ENCODE data around the gene SLC35A5. TPM values are rescaled to one million over a fixed set of nuclear protein-coding genes. Genes with fewer than 3 reads are reported as not detected.

Gene SLC35A5
- total RNA-seq, 1 donor from 2014 or later: 31.6 TPM

- Mint-ChIP-seq H3K27me3 (no peaks in the 10 kb centered on the region), H3K4me3 (no peak overlapping the region), H3K9me3 (no peaks in the 10 kb centered on the region), H3K27ac (no peak overlapping the region), H3K4me1 (ENCODE audit: unreplicated experiment) (no peaks in the 10 kb centered on the region), H3K36me3 (peaks cover 27% of the 10 kb centered on the region)
- DNase-seq (ENCODE audit: extremely low spot score, unreplicated experiment): no peak
- no peak for TF ChIP-seq CTCF (conservative IDR thresholded peaks at IDR 0.05)
These were observed 54.3 kb downstream of the SLC35A5 start for GRCh38 chr3:112615989-112616731.

GRCh38 chr3:112617285-112617684 lies 55.4 kb downstream of the SLC35A5 start:
- TF ChIP-seq CTCF (conservative IDR thresholded peaks at IDR 0.05): no peak
- Mint-ChIP-seq H3K9me3 (peaks cover 4% of the 10 kb centered on the region), H3K27me3 (no peaks in the 10 kb centered on the region), H3K4me3 (no peak overlapping the region), H3K36me3 (peaks cover 32% of the 10 kb centered on the region), H3K27ac (no peak overlapping the region), H3K4me1 (ENCODE audit: unreplicated experiment) (no peaks in the 10 kb centered on the region)
- DNase-seq (ENCODE audit: extremely low spot score, unreplicated experiment): no peak

- H3K36me3 Mint-ChIP-seq: peaks cover 32% of the 10 kb centered on the region
- no peak overlapping the region for H3K4me3 Mint-ChIP-seq
- H3K4me1 Mint-ChIP-seq (ENCODE audit: unreplicated experiment): no peaks in the 10 kb centered on the region
- TF ChIP-seq CTCF (conservative IDR thresholded peaks at IDR 0.05): no peak
- no peak overlapping the region for H3K27ac Mint-ChIP-seq
- H3K9me3 Mint-ChIP-seq: peaks cover 4% of the 10 kb centered on the region
- no peak for DNase-seq (ENCODE audit: extremely low spot score, unreplicated experiment)
- no peaks in the 10 kb centered on the region for H3K27me3 Mint-ChIP-seq
These were observed 57.5 kb downstream of the SLC35A5 start for GRCh38 chr3:112619295-112619694.

GRCh38 chr3:112623213-112623612 lies 61.4 kb downstream of the SLC35A5 start:
- Mint-ChIP-seq H3K4me1 (ENCODE audit: unreplicated experiment) (no peaks in the 10 kb centered on the region), H3K36me3 (peaks cover 22% of the 10 kb centered on the region), H3K27ac (no peak overlapping the region), H3K9me3 (peaks cover 4% of the 10 kb centered on the region), H3K4me3 (no peak overlapping the region), H3K27me3 (no peaks in the 10 kb centered on the region)
- DNase-seq (ENCODE audit: extremely low spot score, unreplicated experiment): no peak
- TF ChIP-seq CTCF (conservative IDR thresholded peaks at IDR 0.05): no peak

- no peak overlapping the region for H3K4me3 Mint-ChIP-seq
- no peaks in the 10 kb centered on the region for H3K4me1 Mint-ChIP-seq (ENCODE audit: unreplicated experiment)
- no peaks in the 10 kb centered on the region for H3K27me3 Mint-ChIP-seq
- no peak for TF ChIP-seq CTCF (conservative IDR thresholded peaks at IDR 0.05)
- H3K36me3 Mint-ChIP-seq: peaks cover 25% of the 10 kb centered on the region
- H3K27ac Mint-ChIP-seq: no peak overlapping the region
- H3K9me3 Mint-ChIP-seq: peaks cover 4% of the 10 kb centered on the region
- no peak for DNase-seq (ENCODE audit: extremely low spot score, unreplicated experiment)
These were observed 61.9 kb downstream of the SLC35A5 start for GRCh38 chr3:112623717-112624116.
